Posterior vena cava (tissue), 2 donors: ENCODE results near the gene PYURF. TPM values are rescaled to one million over a fixed set of nuclear protein-coding genes. Genes with fewer than 3 reads are reported as not detected.

Experiments used
- DNase-seq: peaks from one replicate; pipeline ENCODE4 v3.0.0-alpha.2; 2020; ENCODE audit warnings: low spot score
- intact Hi-C, 2 donors: fragments of 100-400 bp; cut with DNase I; formaldehyde crosslinking; loops; one replicate each; pipeline versions ENCODE4 v1.14.1 to v1.14.2; 2022 to 2023
- total RNA-seq, 2 donors: library from RNA; stranded (reverse); fragmentation: NEBNext Ultra II Directional; extraction: Animal tissue kit (Norgen Biotek cat#: 25700); gene quantifications; one replicate each; pipeline ENCODE4 v1.2.1, GENCODE V29; 2021
- donor health status: DM: yes; HTN: yes; CAD: no.
- donor health status: DM: yes; HTN: yes; CAD: no.

The PYURF gene
- total RNA-seq, 2 donors from 2014 or later, result 61.6 to 65.9 TPM

GRCh38 chr4:88517825-88518224, 5.8 kb downstream of the PYURF start:
- intact Hi-C loops, result loop anchor here (10.0 kb wide), 2 partner anchors 143 to 153 kb away; partner anchors contain the start of gene HERC6 (in 1 of the 2)
- DNase-seq, result no peak

- intact Hi-C loops, result loop anchor here (10.0 kb wide), 2 partner anchors 142 to 152 kb away; partner anchors contain the start of gene HERC6 (in 1 of the 2)
- no peak for DNase-seq
Observed at GRCh38 chr4:88516746-88517145, 6.8 kb downstream of the PYURF start.

GRCh38 chr4:88514557-88515511, 8.7 kb downstream of the PYURF start:
- intact Hi-C loops, result loop anchor here (5.0 to 10.0 kb wide), 4 partner anchors 140 to 298 kb away; partner anchors contain the start of gene HERC6 (in 1 of the 2)
- no peak for DNase-seq

GRCh38 chr4:88511236-88511635, 12.3 kb downstream of the PYURF start:
- intact Hi-C loops, result loop anchor here (5.0 to 10.0 kb wide), 4 partner anchors 136 to 294 kb away; partner anchors contain the start of gene HERC6 (in 1 of the 2)
- DNase-seq, result no peak

DNA sequence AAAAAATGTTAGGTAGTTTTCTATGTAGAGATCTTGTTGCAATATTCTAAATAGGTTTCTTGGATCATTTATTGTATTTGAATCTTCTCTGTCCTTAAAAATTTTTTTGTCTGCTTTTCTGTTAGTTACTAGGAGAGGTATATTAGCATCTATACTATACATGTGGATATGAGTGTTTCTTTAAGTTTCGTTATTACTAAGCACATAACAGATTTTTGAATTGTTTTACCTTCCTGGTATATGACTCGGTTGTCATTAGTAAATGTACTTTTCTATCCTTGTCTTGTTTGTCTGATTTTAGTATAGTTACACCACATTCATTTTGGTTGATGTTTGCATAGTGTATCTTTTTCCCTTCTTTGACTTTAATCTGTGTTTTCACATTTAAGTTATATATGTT, 20.2 kb downstream of the PYURF start:
- DNase-seq, result no peak
- intact Hi-C loops, result no loop called here

DNA sequence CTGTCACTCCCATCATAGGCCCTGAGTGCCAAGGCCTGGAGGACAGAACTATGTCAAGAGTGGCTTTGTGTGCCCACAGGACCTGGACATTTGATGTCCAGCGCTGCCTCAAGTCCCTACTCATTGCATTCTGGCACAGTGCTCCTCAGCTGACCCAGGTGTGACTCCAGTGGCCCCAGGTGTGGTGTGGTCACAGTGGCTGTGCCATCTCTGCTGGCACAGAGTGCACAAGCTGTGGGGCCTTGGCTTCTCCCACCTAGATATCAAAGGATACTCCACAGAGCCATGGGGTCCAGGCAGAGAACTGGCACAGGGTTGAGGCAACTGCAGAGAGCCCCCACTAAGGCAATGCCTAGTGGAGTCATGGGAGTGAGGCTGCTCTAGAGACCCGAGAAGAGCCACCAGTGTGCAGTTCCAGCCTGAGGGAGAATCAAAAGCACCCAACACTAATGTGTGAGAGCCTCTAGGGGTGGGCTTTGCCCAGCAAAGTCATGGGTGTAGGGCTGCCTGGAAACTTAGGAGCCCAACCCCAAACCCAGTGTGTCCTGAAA, 25.6 kb downstream of the PYURF start:
- DNase-seq, result no peak
- intact Hi-C loops, result no loop called here

DNA sequence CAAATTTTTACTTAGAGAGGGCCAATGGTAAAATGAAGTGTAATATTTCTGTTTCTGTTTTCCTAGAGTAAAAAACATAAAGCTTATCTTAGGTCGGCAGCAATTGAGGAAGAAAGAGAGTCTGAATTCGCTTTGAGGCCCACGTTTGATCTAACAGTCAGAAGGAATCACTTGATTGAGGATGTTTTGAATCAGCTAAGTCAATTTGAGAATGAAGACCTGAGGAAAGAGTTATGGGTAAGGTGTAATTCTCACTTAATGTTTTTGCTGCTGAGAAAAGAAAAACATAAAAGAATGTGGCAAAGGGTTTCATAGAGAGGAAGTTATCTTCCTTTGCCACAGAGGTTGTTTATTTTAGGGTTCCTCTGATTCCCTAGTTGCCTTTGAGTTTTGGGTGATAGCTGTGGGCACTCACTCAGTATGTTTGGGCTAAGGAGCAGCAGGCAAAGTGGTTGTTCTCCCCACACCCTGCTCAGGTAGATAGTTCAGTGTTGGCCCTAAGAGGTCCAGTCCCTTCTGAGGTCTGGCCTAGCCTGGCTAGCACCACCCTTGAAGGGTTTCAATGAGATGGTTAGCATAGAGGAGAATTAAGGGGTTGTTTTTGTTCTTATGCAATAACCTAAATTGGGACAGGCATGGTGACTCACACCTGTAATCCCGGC, 34.3 kb downstream of the PYURF start:
- no peak for DNase-seq
- intact Hi-C loops, result no loop called here

DNA sequence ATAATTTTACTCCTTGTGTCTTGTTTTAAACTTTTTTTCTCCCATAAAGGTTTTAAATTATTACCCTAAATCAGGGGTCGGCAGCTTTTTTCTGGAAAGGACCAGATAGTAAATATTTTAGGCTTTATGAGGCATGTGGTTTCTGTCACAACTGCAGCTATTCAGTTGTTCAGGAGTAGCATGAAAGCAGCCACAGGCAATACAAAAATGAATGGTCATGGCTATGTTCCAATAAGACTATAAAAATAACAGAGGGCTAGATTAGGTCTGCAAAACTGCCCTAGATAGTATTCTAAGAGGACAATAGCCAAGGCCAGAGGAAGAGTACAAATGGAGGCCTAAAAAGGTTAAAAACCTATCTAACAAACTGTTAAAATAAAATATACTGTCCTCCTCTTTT, 42.0 kb downstream of the PYURF start:
- intact Hi-C loops, result no loop called here
- no peak for DNase-seq

GRCh38 chr4:88478247-88478646, 45.3 kb downstream of the PYURF start:
- intact Hi-C loops, result no loop called here

GRCh38 chr4:88477229-88477860, 46.2 kb downstream of the PYURF start:
- no peak for DNase-seq
- intact Hi-C loops, result no loop called here

More at GRCh38 chr4:88478247-88478646, 45.3 kb downstream of the PYURF start:
- DNase-seq, result no peak

Other genes starting within 250 kb of the PYURF start
- 10 to 100 TPM; 23.8 to 31.6 TPM for gene PPM1K, start 239.2 kb downstream of the PYURF start, total RNA-seq
- 1 to 10 TPM; 6.2 to 7.3 TPM for gene HERC6, start 144.9 kb downstream of the PYURF start, total RNA-seq
- 1 to 10 TPM; 3.7 to 5.7 TPM for gene HERC5, start 66.7 kb downstream of the PYURF start, total RNA-seq
- 10 to 100 TPM; 27.1 to 53.6 TPM for gene HERC3, start 68.7 kb upstream of the PYURF start, total RNA-seq
- gene NAP1L5, start 174.1 kb upstream of the PYURF start, total RNA-seq, result 10 to 100 TPM in 1 of 2 donors, 1 to 10 TPM in 1; 9.3 to 15.0 TPM